Left ventricle myocardium inferior (tissue), 1 donor: ENCODE measurements around the gene PTGES3. TPM values are rescaled to one million over a fixed set of nuclear protein-coding genes. Genes with fewer than 3 reads are reported as not detected.
A peak's percentile ranks its signal among the peaks of the same experiment; 100 is the strongest.

Experiments
- DNase-seq: peaks from one replicate; pipeline ENCODE4 v3.0.0-alpha.2; 2020
- H3K27ac ChIP-seq: fragments of 200-600 bp; replicated peaks from 2 replicates; pipeline ENCODE4 v1.8.0; 2021
- H3K27me3 ChIP-seq: fragments of 200-600 bp; 2 replicates; pipeline ENCODE4 v1.8.0; 2021; ENCODE audit warnings: low read depth
- H3K36me3 ChIP-seq: fragments of 200-600 bp; 2 replicates; pipeline ENCODE4 v1.8.0; 2021
- H3K4me1 ChIP-seq: fragments of 200-600 bp; 2 replicates; pipeline ENCODE4 v1.8.0; 2021
- H3K4me3 ChIP-seq: fragments of 200-600 bp; 2 replicates; pipeline ENCODE4 v1.8.0; 2021; ENCODE audit warnings: mild to moderate bottlenecking, moderate library complexity
- H3K9me3 ChIP-seq: fragments of 200-600 bp; replicated peaks from 2 replicates; pipeline ENCODE4 v1.8.0; 2021
- CTCF ChIP-seq: fragments of 200-600 bp; IDR thresholded peaks from 2 replicates; pipeline ENCODE4 v1.8.0; 2021; ENCODE audit warnings: antibody characterized with exemption, mild to moderate bottlenecking, borderline replicate concordance
- intact Hi-C: fragments of 100-400 bp; cut with micrococcal nuclease; formaldehyde crosslinking; loops from one replicate; pipeline ENCODE4 v1.11.0; 2022
- total RNA-seq: library from RNA; stranded (reverse); fragmentation: NEBNext Ultra II Directional; extraction: Animal tissue kit (Norgen Biotek cat#: 25700); gene quantifications from one replicate; pipeline ENCODE4 v1.2.1, GENCODE V29; 2021
- donor health status: DM: no; HTN: yes; CAD: no; lungs with severe emphysema.

PTGES3 gene
- total RNA-seq, 1 donor from 2014 or later = 136 TPM

- TF ChIP-seq CTCF = no peak
- H3K36me3 ChIP-seq = peaks cover 43% of the 10 kb centered on the region
- H3K4me1 ChIP-seq = peaks cover 56% of the 10 kb centered on the region
- H3K4me3 ChIP-seq = peak within 1 kb of the TSS; percentile 87
- H3K27me3 ChIP-seq = no peaks in the 10 kb centered on the region
- peak within 1 kb of the TSS; percentile 96 for H3K27ac ChIP-seq
- intact Hi-C loops = loop anchor here (10.0 kb wide), 1 partner anchor 79 kb away; the partner anchor contains the start of gene NACA
- H3K9me3 ChIP-seq = no peaks in the 10 kb centered on the region
- peak; percentile 95 for DNase-seq
These were observed 42.2 kb downstream of the PTGES3 start, which contains the start of gene ATP5F1B for GRCh38 chr12:56645717-56646446. TSS of gene ATP5F1B (minus strand) at chr12:56645984. CDS start at chr12:56645963, 21 bp downstream.

GRCh38 chr12:56645201-56645716 is 42.8 kb downstream of the PTGES3 start:
- Histone ChIP-seq H3K27me3 (no peaks in the 10 kb centered on the region), H3K4me1 (peaks cover 62% of the 10 kb centered on the region), H3K9me3 (no peaks in the 10 kb centered on the region), H3K27ac (peak overlapping the region; percentile 96), H3K4me3 (peak overlapping the region; percentile 87), H3K36me3 (peaks cover 49% of the 10 kb centered on the region)
- TF ChIP-seq CTCF = no peak
- intact Hi-C loops = loop anchor here (10.0 kb wide), 1 partner anchor 80 kb away; the partner anchor contains the start of gene NACA
- no peak for DNase-seq

GRCh38 chr12:56644654-56645053 is 43.4 kb downstream of the PTGES3 start:
- peaks cover 55% of the 10 kb centered on the region for H3K36me3 ChIP-seq
- no peaks in the 10 kb centered on the region for H3K27me3 ChIP-seq
- intact Hi-C loops = loop anchor here (10.0 kb wide), 1 partner anchor 80 kb away; the partner anchor contains the start of gene NACA
- H3K27ac ChIP-seq = peak overlapping the region; percentile 96
- H3K4me3 ChIP-seq = peak overlapping the region; percentile 87
- peaks cover 68% of the 10 kb centered on the region for H3K4me1 ChIP-seq
- no peak for TF ChIP-seq CTCF
- DNase-seq = no peak
- no peaks in the 10 kb centered on the region for H3K9me3 ChIP-seq

- no peaks in the 10 kb centered on the region for H3K9me3 ChIP-seq
- no peak for DNase-seq
- H3K36me3 ChIP-seq = peaks cover 80% of the 10 kb centered on the region
- no peaks in the 10 kb centered on the region for H3K27me3 ChIP-seq
- H3K4me3 ChIP-seq = peak overlapping the region; percentile 1
- intact Hi-C loops = loop anchor here (10.0 kb wide), 1 partner anchor 84 kb away; the partner anchor contains the start of gene NACA
- H3K27ac ChIP-seq = peak overlapping the region; percentile 33
- H3K4me1 ChIP-seq = peaks cover 89% of the 10 kb centered on the region
- TF ChIP-seq CTCF = no peak
These were observed 46.9 kb downstream of the PTGES3 start for GRCh38 chr12:56641219-56641618.

- peak overlapping the region; percentile 87 for H3K4me3 ChIP-seq
- H3K36me3 ChIP-seq = peaks cover 55% of the 10 kb centered on the region
- peaks cover 92% of the 10 kb centered on the region for H3K4me1 ChIP-seq
- H3K9me3 ChIP-seq = no peaks in the 10 kb centered on the region
- TF ChIP-seq CTCF = no peak
- no peak for DNase-seq
- no peaks in the 10 kb centered on the region for H3K27me3 ChIP-seq
- intact Hi-C loops = no loop called here
- H3K27ac ChIP-seq = peak overlapping the region; percentile 97
These were observed 50.5 kb downstream of the PTGES3 start for GRCh38 chr12:56637621-56638020.
